Measurements from ENCODE around the gene CDCA4. TPM values are rescaled to one million over a fixed set of nuclear protein-coding genes. Genes with fewer than 3 reads are reported as not detected.
"Not testable (repeated sequence)": the region's sequence is repeated elsewhere in the genome, so short reads cannot be mapped to it uniquely, and the experiment has no call there.

Gene CDCA4
- total and polyA plus RNA-seq, 10 of the 15 experiments (the other 5 are each of a cell fraction or from before 2014, with no cell fraction given): 10.4 to 64.0 (median 52.1) TPM

DNA sequence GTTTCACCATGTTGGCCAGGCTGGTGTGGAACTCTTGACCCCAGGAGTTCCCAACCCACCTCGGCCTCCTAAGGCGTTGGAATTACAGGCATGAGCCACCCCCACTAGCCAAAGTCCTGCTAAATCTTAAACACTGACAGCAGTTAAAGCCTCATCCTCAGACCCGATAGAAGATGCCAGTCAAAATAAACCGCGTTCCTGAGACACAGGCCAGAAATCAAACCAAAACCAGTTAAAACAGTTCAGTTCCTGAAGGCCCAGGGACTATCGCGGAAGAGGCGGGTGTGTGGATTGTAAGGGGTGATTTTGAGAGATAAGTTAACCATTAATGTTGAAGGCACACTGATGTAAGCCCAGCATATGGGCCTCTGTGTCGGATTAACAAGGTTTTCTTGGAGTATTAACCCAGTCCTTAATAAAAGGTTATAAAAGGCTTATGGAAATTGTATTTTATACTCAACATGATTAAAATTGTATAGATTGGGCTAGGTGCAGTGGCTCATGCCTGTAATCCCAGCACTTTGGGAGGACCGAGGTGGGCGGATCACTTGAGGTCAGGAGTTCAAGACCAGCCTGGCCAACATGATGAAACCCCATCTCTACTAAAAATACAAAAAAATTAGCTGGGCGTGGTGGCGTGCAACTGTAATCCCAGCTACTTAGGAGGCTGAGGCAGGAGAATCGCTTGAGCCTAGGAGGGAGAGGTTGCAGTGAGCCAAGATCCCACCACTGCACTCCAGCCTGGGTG lies 18.7 kb upstream of the CDCA4 start (continued):
- TF ChIP-seq, protein P1, sequence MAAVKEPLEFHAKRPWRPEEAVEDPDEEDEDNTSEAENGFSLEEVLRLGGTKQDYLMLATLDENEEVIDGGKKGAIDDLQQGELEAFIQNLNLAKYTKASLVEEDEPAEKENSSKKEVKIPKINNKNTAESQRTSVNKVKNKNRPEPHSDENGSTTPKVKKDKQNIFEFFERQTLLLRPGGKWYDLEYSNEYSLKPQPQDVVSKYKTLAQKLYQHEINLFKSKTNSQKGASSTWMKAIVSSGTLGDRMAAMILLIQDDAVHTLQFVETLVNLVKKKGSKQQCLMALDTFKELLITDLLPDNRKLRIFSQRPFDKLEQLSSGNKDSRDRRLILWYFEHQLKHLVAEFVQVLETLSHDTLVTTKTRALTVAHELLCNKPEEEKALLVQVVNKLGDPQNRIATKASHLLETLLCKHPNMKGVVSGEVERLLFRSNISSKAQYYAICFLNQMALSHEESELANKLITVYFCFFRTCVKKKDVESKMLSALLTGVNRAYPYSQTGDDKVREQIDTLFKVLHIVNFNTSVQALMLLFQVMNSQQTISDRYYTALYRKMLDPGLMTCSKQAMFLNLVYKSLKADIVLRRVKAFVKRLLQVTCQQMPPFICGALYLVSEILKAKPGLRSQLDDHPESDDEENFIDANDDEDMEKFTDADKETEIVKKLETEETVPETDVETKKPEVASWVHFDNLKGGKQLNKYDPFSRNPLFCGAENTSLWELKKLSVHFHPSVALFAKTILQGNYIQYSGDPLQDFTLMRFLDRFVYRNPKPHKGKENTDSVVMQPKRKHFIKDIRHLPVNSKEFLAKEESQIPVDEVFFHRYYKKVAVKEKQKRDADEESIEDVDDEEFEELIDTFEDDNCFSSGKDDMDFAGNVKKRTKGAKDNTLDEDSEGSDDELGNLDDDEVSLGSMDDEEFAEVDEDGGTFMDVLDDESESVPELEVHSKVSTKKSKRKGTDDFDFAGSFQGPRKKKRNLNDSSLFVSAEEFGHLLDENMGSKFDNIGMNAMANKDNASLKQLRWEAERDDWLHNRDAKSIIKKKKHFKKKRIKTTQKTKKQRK (IDR thresholded peaks at IDR 0.05; ENCODE audit: low read depth, low read length): no peak

DNA sequence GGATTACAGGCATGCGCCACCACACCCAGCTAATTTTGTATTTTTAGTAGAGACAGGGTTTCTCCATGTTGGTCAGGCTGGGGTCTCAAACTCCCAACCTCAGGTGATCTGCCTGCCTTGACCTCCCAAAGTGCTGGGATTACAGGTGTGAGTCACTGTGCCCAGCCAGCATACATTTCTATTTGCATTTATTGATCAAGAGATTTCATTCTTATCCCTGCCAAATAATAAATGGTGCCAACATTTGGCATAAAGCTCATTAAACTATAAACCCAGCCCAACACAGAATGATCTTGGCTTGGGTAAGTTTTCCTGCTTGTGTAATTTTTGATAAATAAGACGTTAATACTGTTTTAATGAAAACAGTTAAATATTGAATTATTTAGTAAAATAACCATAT lies 14.7 kb upstream of the CDCA4 start:
- ChIA-PET POLR2A (interaction anchor here (0.6 to 1.3 kb wide), 2 partner anchors 14 to 1312 kb away, joined by 3 read pairs; partner anchors contain the start of gene CDCA4), SMC1A (ENCODE audit: uncharacterized antibody, unreplicated experiment) (interaction anchor here (1.0 to 1.2 kb wide), 2 partner anchors 10 kb away, joined by 4 read pairs; no protein-coding TSS in a partner anchor), RAD21 (ENCODE audit: unreplicated experiment) (interaction anchor here (1.2 kb wide), 1 partner anchor 46 kb away, joined by 3 read pairs; no protein-coding TSS in a partner anchor), CTCF (interaction anchor here (0.9 to 3.1 kb wide), 4 partner anchors 9 to 61 kb away, joined by 3 to 13 read pairs (median 4); no protein-coding TSS in a partner anchor)
- in situ Hi-C loops (cut with MboI); H3K9me3 ChIP-seq (replicated peaks; ENCODE audit: control insufficient read depth, insufficient read depth, low read length); FAIRE-seq; H3K4me2 ChIP-seq (ENCODE audit: control insufficient read depth, insufficient read depth); ATAC-seq; H2AFZ ChIP-seq (ENCODE audit: control insufficient read depth, low read depth, low read length); H3K27ac ChIP-seq (ENCODE audit: control insufficient read depth, insufficient read depth); H3K36me3 ChIP-seq (ENCODE audit: control insufficient read depth in 2 of 2, insufficient read depth in 2 of 2, low read length in 1 of 2); BruUV-seq (replicated peaks); H3K27me3 ChIP-seq (replicated peaks in 1 of 2; ENCODE audit: control insufficient read depth in 2 of 2, insufficient read depth in 2 of 2, low read length in 1 of 2); H3K9ac ChIP-seq (ENCODE audit: control insufficient read depth, insufficient read depth, low read length); DNase-seq (ENCODE audit: low read depth, low spot score); H4K20me1 ChIP-seq (ENCODE audit: control insufficient read depth, insufficient read depth); intact Hi-C loops (cut with micrococcal nuclease; ENCODE audit: unreplicated experiment); H3K79me2 ChIP-seq (ENCODE audit: control insufficient read depth, insufficient read depth, low read length); H3K4me3 ChIP-seq; H3K4me1 ChIP-seq (ENCODE audit: control insufficient read depth, insufficient read depth, low read length): not testable (repeated sequence)
- WGBS (ENCODE audit: insufficient coverage, insufficient replicate concordance, low lambda C conversion rate, missing lambda C conversion rate): 100% methylated on average over 2 of the region's 2 CpGs

Measured in GM12878 (cell line).